SK-N-SH treated with all-trans-retinoic acid at 6 μM for 48 hours (cell line): ENCODE results near the gene CASP4.

Source experiments
- POU6F1 ChIP-seq: fragments of 250-450 bp; sonication (Bioruptor Pico); IDR thresholded peaks from 2 replicates; pipeline ENCODE4 v1.8.0; 2021; ENCODE audit warnings: low read depth, mild to moderate bottlenecking, moderate library complexity, borderline replicate concordance
- RARB ChIP-seq: fragments of 250-450 bp; sonication (Bioruptor Pico); IDR thresholded peaks from 2 replicates; pipeline ENCODE4 v1.8.0; 2021; ENCODE audit warnings: mild to moderate bottlenecking, moderate library complexity
- ZC3H10 ChIP-seq: fragments of 250-450 bp; sonication (Bioruptor Pico); IDR thresholded peaks from 2 replicates; pipeline ENCODE4 v1.5.1; 2021; ENCODE audit warnings: mild to moderate bottlenecking, moderate library complexity
- TF ChIP-seq, protein P1 (sequence below): fragments of 250-450 bp; sonication (Bioruptor Pico); IDR thresholded peaks from 2 replicates; pipeline ENCODE4 v1.8.0; 2020; ENCODE audit warnings: mild to moderate bottlenecking, moderate library complexity, borderline replicate concordance

DNA sequence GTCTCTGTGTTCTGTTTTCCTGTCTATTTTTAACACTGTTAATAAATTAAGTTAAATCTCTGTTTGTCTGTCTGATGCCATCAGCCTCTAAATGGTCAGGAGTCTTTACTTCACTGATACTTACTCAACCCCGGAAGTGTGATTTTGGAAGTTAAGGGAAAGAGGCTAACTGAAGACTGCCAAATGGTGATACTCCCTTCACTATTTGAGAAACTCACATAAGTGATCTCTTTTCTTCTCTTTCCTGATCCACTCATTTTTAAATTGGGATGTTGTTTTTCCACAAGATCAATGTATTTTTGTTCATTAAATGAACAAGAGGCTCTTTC lies 69.7 kb downstream of the CASP4 start:
- TF ChIP-seq RARB (CRISPR knock-in tag) (no peak), POU6F1 (CRISPR knock-in tag) (no peak), ZC3H10 (CRISPR knock-in tag) (no peak)
- TF ChIP-seq, protein P1, sequence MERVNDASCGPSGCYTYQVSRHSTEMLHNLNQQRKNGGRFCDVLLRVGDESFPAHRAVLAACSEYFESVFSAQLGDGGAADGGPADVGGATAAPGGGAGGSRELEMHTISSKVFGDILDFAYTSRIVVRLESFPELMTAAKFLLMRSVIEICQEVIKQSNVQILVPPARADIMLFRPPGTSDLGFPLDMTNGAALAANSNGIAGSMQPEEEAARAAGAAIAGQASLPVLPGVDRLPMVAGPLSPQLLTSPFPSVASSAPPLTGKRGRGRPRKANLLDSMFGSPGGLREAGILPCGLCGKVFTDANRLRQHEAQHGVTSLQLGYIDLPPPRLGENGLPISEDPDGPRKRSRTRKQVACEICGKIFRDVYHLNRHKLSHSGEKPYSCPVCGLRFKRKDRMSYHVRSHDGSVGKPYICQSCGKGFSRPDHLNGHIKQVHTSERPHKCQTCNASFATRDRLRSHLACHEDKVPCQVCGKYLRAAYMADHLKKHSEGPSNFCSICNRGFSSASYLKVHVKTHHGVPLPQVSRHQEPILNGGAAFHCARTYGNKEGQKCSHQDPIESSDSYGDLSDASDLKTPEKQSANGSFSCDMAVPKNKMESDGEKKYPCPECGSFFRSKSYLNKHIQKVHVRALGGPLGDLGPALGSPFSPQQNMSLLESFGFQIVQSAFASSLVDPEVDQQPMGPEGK = no peak
